ENCODE results near the gene C3orf49.

GRCh38 chr3:63872135-63872924, 53.2 kb downstream of the C3orf49 start:
- TF ChIP-seq CTCF (conservative IDR thresholded peaks at IDR 0.05; ENCODE audit: low read depth, low read length) = no peak
- TF ChIP-seq EZH2 (IDR thresholded peaks at IDR 0.05; ENCODE audit: low read length, unreplicated experiment) = no peak
- TF ChIP-seq EZH2phosphoT487 (IDR thresholded peaks at IDR 0.05; ENCODE audit: borderline replicate concordance, low read length) = no peak

Data from PC-3 (cell line).